Neural crest cell (in vitro differentiated cells): ENCODE results near the gene ZCCHC14. TPM values are rescaled to one million over a fixed set of nuclear protein-coding genes. Genes with fewer than 3 reads are reported as not detected.

ENCODE experiments used
- DNase-seq: peaks from one replicate; pipeline ENCODE4 v3.0.0; 2021; ENCODE audit warnings: low read depth, mixed read lengths, low spot score
- H3K27ac Mint-ChIP-seq: one replicate; pipeline ENCODE4 v1.8.0; 2021; ENCODE audit warnings: mild to moderate bottlenecking, mixed read lengths; ENCODE audit not compliant: unreplicated experiment
- H3K27me3 Mint-ChIP-seq: 2 replicates; pipeline ENCODE4 v1.8.0; 2021; ENCODE audit warnings: low read depth, mild to moderate bottlenecking, mixed read lengths
- H3K36me3 Mint-ChIP-seq: 2 replicates; pipeline ENCODE4 v1.8.0; 2021; ENCODE audit warnings: low read depth, mild to moderate bottlenecking, mixed read lengths
- H3K4me1 Mint-ChIP-seq: 2 replicates; pipeline ENCODE4 v1.8.0; 2021; ENCODE audit warnings: mixed read lengths
- H3K4me3 Mint-ChIP-seq: one replicate; pipeline ENCODE4 v1.8.0; 2021; ENCODE audit warnings: mild to moderate bottlenecking, mixed read lengths
- H3K9me3 Mint-ChIP-seq: 2 replicates; pipeline ENCODE4 v1.8.0; 2021; ENCODE audit warnings: mixed read lengths
- CTCF ChIP-seq: fragments of 200-600 bp; sonication (generic); conservative IDR thresholded peaks from 2 replicates; pipeline ENCODE4 v1.5.0; 2021; ENCODE audit warnings: antibody characterized with exemption, mild to moderate bottlenecking
- total RNA-seq: library from RNA; stranded (reverse); gene quantifications from 2 replicates; pipeline ENCODE4 v1.2.1, GENCODE V29; 2021

The ZCCHC14 gene
- total RNA-seq, 1 donor from 2014 or later = 45.5 TPM

GRCh38 chr16:87423429-87423828 is 69.4 kb downstream of the ZCCHC14 start:
- Mint-ChIP-seq H3K9me3 (no peaks in the 10 kb centered on the region), H3K27me3 (no peaks in the 10 kb centered on the region), H3K4me1 (peaks cover 18% of the 10 kb centered on the region), H3K36me3 (peaks cover 16% of the 10 kb centered on the region), H3K4me3 (no peak overlapping the region), H3K27ac (no peak overlapping the region)
- DNase-seq = no peak
- no peak for TF ChIP-seq CTCF

- peaks cover 18% of the 10 kb centered on the region for H3K4me1 Mint-ChIP-seq
- no peaks in the 10 kb centered on the region for H3K27me3 Mint-ChIP-seq
- H3K9me3 Mint-ChIP-seq = no peaks in the 10 kb centered on the region
- H3K36me3 Mint-ChIP-seq = peaks cover 16% of the 10 kb centered on the region
- TF ChIP-seq CTCF = no peak
- no peak for DNase-seq
- H3K4me3 Mint-ChIP-seq = no peak overlapping the region
- no peak overlapping the region for H3K27ac Mint-ChIP-seq
Measured at GRCh38 chr16:87422106-87422505, 70.7 kb downstream of the ZCCHC14 start.

GRCh38 chr16:87421003-87421912 is 71.6 kb downstream of the ZCCHC14 start:
- Mint-ChIP-seq H3K27me3 (no peaks in the 10 kb centered on the region), H3K4me1 (peaks cover 13% of the 10 kb centered on the region), H3K4me3 (no peak overlapping the region), H3K9me3 (no peaks in the 10 kb centered on the region), H3K36me3 (peaks cover 16% of the 10 kb centered on the region), H3K27ac (no peak overlapping the region)
- no peak for DNase-seq
- TF ChIP-seq CTCF = no peak

- peaks cover 16% of the 10 kb centered on the region for H3K36me3 Mint-ChIP-seq
- TF ChIP-seq CTCF = no peak
- no peak overlapping the region for H3K4me3 Mint-ChIP-seq
- no peak for DNase-seq
- no peak overlapping the region for H3K27ac Mint-ChIP-seq
- H3K9me3 Mint-ChIP-seq = no peaks in the 10 kb centered on the region
- no peaks in the 10 kb centered on the region for H3K27me3 Mint-ChIP-seq
- H3K4me1 Mint-ChIP-seq = peaks cover 10% of the 10 kb centered on the region
Measured at GRCh38 chr16:87420026-87421002, 72.5 kb downstream of the ZCCHC14 start.

- no peak overlapping the region for H3K27ac Mint-ChIP-seq
- H3K4me1 Mint-ChIP-seq = peaks cover 6% of the 10 kb centered on the region
- peaks cover 16% of the 10 kb centered on the region for H3K36me3 Mint-ChIP-seq
- H3K27me3 Mint-ChIP-seq = no peaks in the 10 kb centered on the region
- no peak overlapping the region for H3K4me3 Mint-ChIP-seq
- DNase-seq = no peak
- no peak for TF ChIP-seq CTCF
- no peaks in the 10 kb centered on the region for H3K9me3 Mint-ChIP-seq
Measured at GRCh38 chr16:87418644-87419043, 74.2 kb downstream of the ZCCHC14 start.
